SK-N-SH (cell line): ENCODE results near the gene UBA1. TPM values are rescaled to one million over a fixed set of nuclear protein-coding genes. Genes with fewer than 3 reads are reported as not detected.
A peak's percentile ranks its signal among the peaks of the same experiment; 100 is the strongest.

Source experiments
- ELF1 ChIP-seq: IDR thresholded peaks from 2 replicates; pipeline ENCODE4 v1.4.0; 2012
- EZH2phosphoT487 ChIP-seq: fragments of 200-600 bp; sonication (generic); IDR thresholded peaks from 2 replicates; pipeline ENCODE4 v1.6.1; 2017; ENCODE audit warnings: low read depth, mixed run types, mild to moderate bottlenecking, antibody characterized with exemption, moderate library complexity, borderline replicate concordance
- FOXM1 ChIP-seq: IDR thresholded peaks from 2 replicates; pipeline ENCODE4 v1.4.0; 2012; ENCODE audit warnings: low read depth, mild to moderate bottlenecking
- MXI1 ChIP-seq: IDR thresholded peaks from 2 replicates; pipeline ENCODE4 v1.6.1; 2012; ENCODE audit warnings: mild to moderate bottlenecking, low read depth, low read length, improper control_type of control experiment
- NFIC ChIP-seq: IDR thresholded peaks from 2 replicates; pipeline ENCODE4 v1.4.0; 2012; ENCODE audit warnings: borderline replicate concordance
- NRF1 ChIP-seq: IDR thresholded peaks from 2 replicates; pipeline ENCODE4 v1.6.1; 2012; ENCODE audit warnings: low read depth, mild to moderate bottlenecking, low read length
- RAD21 ChIP-seq: IDR thresholded peaks from 2 replicates; pipeline ENCODE4 v1.6.1; 2012; ENCODE audit warnings: mild to moderate bottlenecking, low read length
- RXRA ChIP-seq: IDR thresholded peaks from 2 replicates; pipeline ENCODE4 v1.4.0; 2012; ENCODE audit warnings: low read depth, mild to moderate bottlenecking, borderline replicate concordance
- SIN3A ChIP-seq: IDR thresholded peaks from 2 replicates; pipeline ENCODE4 v1.6.1; 2012; ENCODE audit warnings: low read depth, mild to moderate bottlenecking, low read length, moderate library complexity, borderline replicate concordance
- TAF1 ChIP-seq: IDR thresholded peaks from 2 replicates; pipeline ENCODE4 v1.6.1; 2012; ENCODE audit warnings: low read depth, mild to moderate bottlenecking, low read length, moderate library complexity, borderline replicate concordance
- TCF12 ChIP-seq: IDR thresholded peaks from 2 replicates; pipeline ENCODE4 v1.4.0; 2012
- polyA plus RNA-seq, 3 experiments: library from polyadenylated mRNA; depleted of rRNA; stranded (reverse); fragments of >200 nt; gene quantifications; 2 replicates each; pipeline ENCODE4 v1.2.3, GENCODE V29; 2012
- TF ChIP-seq, protein P1 (sequence below): IDR thresholded peaks from 2 replicates; pipeline ENCODE4 v1.6.1; 2012; ENCODE audit warnings: mild to moderate bottlenecking, low read depth, low read length, moderate library complexity
- TF ChIP-seq, protein P2 (sequence below): fragments of 150-350 bp; IDR thresholded peaks from 2 replicates; pipeline ENCODE4 v1.6.1; 2017; ENCODE audit warnings: antibody characterized with exemption, low read length, low read depth, borderline replicate concordance
- TF ChIP-seq, protein P3 (sequence below): IDR thresholded peaks from 2 replicates; pipeline ENCODE4 v1.4.0; 2012; ENCODE audit warnings: low read depth, borderline replicate concordance
- TF ChIP-seq, protein P4 (sequence below): IDR thresholded peaks from 2 replicates; pipeline ENCODE4 v1.4.0; 2012; ENCODE audit warnings: low read depth

Gene UBA1
- polyA plus RNA-seq, 1 of the 3 experiments (the other 2 are of a cell fraction) = 283 TPM

DNA sequence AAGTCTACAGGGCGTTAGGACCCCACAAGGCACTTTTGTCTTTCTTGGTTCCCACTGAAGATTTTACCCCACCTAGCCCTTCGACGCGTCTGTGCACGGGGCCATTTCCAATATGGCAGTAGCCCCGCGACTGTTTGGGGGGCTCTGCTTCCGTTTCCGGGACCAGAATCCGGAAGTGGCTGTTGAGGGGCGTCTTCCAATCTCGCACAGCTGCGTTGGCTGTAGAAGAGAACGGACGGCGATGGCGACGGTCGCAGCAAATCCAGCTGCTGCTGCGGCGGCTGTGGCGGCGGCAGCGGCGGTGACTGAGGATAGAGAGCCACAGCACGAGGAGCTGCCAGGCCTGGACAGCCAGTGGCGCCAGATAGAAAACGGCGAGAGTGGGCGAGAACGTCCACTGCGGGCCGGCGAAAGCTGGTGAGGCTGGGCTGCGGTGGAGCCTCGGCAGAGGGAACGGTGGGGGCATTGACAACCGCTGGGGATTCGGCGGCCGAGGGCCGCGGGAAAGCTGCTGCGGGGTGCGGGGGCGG is 39.2 kb downstream of the UBA1 start, which contains the start of gene USP11 (continued):
- TF ChIP-seq, protein P1, sequence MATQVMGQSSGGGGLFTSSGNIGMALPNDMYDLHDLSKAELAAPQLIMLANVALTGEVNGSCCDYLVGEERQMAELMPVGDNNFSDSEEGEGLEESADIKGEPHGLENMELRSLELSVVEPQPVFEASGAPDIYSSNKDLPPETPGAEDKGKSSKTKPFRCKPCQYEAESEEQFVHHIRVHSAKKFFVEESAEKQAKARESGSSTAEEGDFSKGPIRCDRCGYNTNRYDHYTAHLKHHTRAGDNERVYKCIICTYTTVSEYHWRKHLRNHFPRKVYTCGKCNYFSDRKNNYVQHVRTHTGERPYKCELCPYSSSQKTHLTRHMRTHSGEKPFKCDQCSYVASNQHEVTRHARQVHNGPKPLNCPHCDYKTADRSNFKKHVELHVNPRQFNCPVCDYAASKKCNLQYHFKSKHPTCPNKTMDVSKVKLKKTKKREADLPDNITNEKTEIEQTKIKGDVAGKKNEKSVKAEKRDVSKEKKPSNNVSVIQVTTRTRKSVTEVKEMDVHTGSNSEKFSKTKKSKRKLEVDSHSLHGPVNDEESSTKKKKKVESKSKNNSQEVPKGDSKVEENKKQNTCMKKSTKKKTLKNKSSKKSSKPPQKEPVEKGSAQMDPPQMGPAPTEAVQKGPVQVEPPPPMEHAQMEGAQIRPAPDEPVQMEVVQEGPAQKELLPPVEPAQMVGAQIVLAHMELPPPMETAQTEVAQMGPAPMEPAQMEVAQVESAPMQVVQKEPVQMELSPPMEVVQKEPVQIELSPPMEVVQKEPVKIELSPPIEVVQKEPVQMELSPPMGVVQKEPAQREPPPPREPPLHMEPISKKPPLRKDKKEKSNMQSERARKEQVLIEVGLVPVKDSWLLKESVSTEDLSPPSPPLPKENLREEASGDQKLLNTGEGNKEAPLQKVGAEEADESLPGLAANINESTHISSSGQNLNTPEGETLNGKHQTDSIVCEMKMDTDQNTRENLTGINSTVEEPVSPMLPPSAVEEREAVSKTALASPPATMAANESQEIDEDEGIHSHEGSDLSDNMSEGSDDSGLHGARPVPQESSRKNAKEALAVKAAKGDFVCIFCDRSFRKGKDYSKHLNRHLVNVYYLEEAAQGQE = no peak
- TF ChIP-seq, protein P2, sequence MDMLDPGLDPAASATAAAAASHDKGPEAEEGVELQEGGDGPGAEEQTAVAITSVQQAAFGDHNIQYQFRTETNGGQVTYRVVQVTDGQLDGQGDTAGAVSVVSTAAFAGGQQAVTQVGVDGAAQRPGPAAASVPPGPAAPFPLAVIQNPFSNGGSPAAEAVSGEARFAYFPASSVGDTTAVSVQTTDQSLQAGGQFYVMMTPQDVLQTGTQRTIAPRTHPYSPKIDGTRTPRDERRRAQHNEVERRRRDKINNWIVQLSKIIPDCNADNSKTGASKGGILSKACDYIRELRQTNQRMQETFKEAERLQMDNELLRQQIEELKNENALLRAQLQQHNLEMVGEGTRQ = no peak
- TF ChIP-seq RAD21 (no peak), EZH2phosphoT487 (no peak), TAF1 (peak; percentile 68), TCF12 (no peak), MXI1 (peak; percentile 30; the same call in 1 of the 2 replicates), RXRA (no peak), NRF1 (no peak), NFIC (no peak), SIN3A (no peak), ELF1 (peak; percentile 89), FOXM1 (no peak)
- TF ChIP-seq, protein P3, sequence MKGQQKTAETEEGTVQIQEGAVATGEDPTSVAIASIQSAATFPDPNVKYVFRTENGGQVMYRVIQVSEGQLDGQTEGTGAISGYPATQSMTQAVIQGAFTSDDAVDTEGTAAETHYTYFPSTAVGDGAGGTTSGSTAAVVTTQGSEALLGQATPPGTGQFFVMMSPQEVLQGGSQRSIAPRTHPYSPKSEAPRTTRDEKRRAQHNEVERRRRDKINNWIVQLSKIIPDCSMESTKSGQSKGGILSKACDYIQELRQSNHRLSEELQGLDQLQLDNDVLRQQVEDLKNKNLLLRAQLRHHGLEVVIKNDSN = no peak
- TF ChIP-seq, protein P4, sequence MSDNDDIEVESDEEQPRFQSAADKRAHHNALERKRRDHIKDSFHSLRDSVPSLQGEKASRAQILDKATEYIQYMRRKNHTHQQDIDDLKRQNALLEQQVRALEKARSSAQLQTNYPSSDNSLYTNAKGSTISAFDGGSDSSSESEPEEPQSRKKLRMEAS = peak; percentile 82
